Activated CD4-positive, CD25-positive, alpha-beta regulatory T cell (primary cell): ENCODE measurements around the gene PTGDR2.

Source experiments
- DNase-seq, 4 experiments: peaks; one replicate each; lab custom pipeline; 2025; lab: John Stamatoyannopoulos, UW

Gene PTGDR2

GRCh38 chr11:60858731-60859464, 3.1 kb upstream of the PTGDR2 start:
- no peak for DNase-seq

GRCh38 chr11:60858236-60858635, 2.5 kb upstream of the PTGDR2 start:
- DNase-seq: no peak

GRCh38 chr11:60857378-60858232, 1.9 kb upstream of the PTGDR2 start:
- no peak for DNase-seq

GRCh38 chr11:60854847-60855725, 664 bp downstream of the PTGDR2 start:
- no peak for DNase-seq

GRCh38 chr11:60854140-60854846, 1.5 kb downstream of the PTGDR2 start:
- DNase-seq: no peak

- no peak for DNase-seq
Observed at GRCh38 chr11:60852982-60853950, 2.5 kb downstream of the PTGDR2 start.

GRCh38 chr11:60852117-60852981, 3.4 kb downstream of the PTGDR2 start:
- DNase-seq: no peak

- DNase-seq: no peak
Observed at GRCh38 chr11:60851327-60852104, 4.2 kb downstream of the PTGDR2 start.

- DNase-seq: no peak
Observed at GRCh38 chr11:60849641-60850520, 5.9 kb downstream of the PTGDR2 start.

GRCh38 chr11:60848714-60849151, 7.0 kb downstream of the PTGDR2 start:
- no peak for DNase-seq

- DNase-seq: no peak
Observed at GRCh38 chr11:60847896-60848295, 7.9 kb downstream of the PTGDR2 start.

GRCh38 chr11:60847281-60847680, 8.5 kb downstream of the PTGDR2 start:
- DNase-seq: no peak

- DNase-seq: no peak
Observed at GRCh38 chr11:60845338-60845737, 10.4 kb downstream of the PTGDR2 start.

- no peak for DNase-seq
Observed at GRCh38 chr11:60844870-60845221, 10.9 kb downstream of the PTGDR2 start.

- no peak for DNase-seq
Observed at GRCh38 chr11:60844045-60844869, 11.5 kb downstream of the PTGDR2 start.

- DNase-seq: no peak
Observed at GRCh38 chr11:60842668-60843600, 12.8 kb downstream of the PTGDR2 start.
